Caco-2 (cell line): ENCODE measurements around the gene SPATC1L. TPM values are rescaled to one million over a fixed set of nuclear protein-coding genes. Genes with fewer than 3 reads are reported as not detected.

Source experiments
- BruUV-seq: library from RNA; stranded (reverse); fragments of 400-500 nt; replicated peaks from 2 replicates; lab custom pipeline; 2021; lab: Mats Ljungman, UMichigan
- CTCF ChIA-PET: fragments of 300-600 bp; sonication (Branson Sonifier 250); formaldehyde crosslinking; loops from one replicate; lab custom pipeline; 2022; ENCODE audit warnings: antibody characterized with exemption; lab: Charles Lee
- POLR2A ChIA-PET: fragments of 300-600 bp; sonication (Branson Sonifier 250); formaldehyde crosslinking; loops from one replicate; lab custom pipeline; 2022; ENCODE audit warnings: antibody characterized with exemption; lab: Charles Lee
- DNase-seq, 2 experiments: peaks; one replicate each; pipeline versions ENCODE4 v3.0.0 to v3.0.0-alpha.2; 2020 to 2022
- H3K27me3 ChIP-seq: replicated peaks from 2 replicates; pipeline ENCODE4 v1.6.0; 2011; ENCODE audit warnings: low read length; ENCODE audit not compliant: control insufficient read depth, insufficient read depth
- H3K36me3 ChIP-seq: 2 replicates; pipeline ENCODE4 v1.5.1; 2011; ENCODE audit warnings: low read length; ENCODE audit not compliant: control insufficient read depth, insufficient read depth
- H3K4me1 ChIP-seq: fragments of 250-450 bp; sonication (Bioruptor Pico); 2 replicates; pipeline ENCODE4 v1.5.1; 2020; ENCODE audit warnings: mild to moderate bottlenecking
- H3K4me3 ChIP-seq: 2 replicates; pipeline ENCODE4 v1.5.1; 2011; ENCODE audit warnings: low read depth, mild to moderate bottlenecking, control low read depth, low read length
- H3K9me3 ChIP-seq: fragments of 250-450 bp; sonication (Bioruptor Pico); 2 replicates; pipeline ENCODE4 v1.5.1; 2020; ENCODE audit warnings: mild to moderate bottlenecking, moderate library complexity
- H3K27ac Mint-ChIP-seq: one replicate; pipeline ENCODE4 v1.8.0; 2022; ENCODE audit warnings: mixed read lengths; ENCODE audit not compliant: unreplicated experiment
- H3K27me3 Mint-ChIP-seq: one replicate; pipeline ENCODE4 v1.8.0; 2022; ENCODE audit warnings: mixed read lengths; ENCODE audit not compliant: insufficient read depth, unreplicated experiment
- H3K36me3 Mint-ChIP-seq: one replicate; pipeline ENCODE4 v1.8.0; 2022; ENCODE audit warnings: mild to moderate bottlenecking, mixed read lengths; ENCODE audit not compliant: insufficient read depth, unreplicated experiment
- H3K4me1 Mint-ChIP-seq: one replicate; pipeline ENCODE4 v1.8.0; 2022; ENCODE audit warnings: low read depth, mixed read lengths; ENCODE audit not compliant: unreplicated experiment
- H3K4me3 Mint-ChIP-seq: one replicate; pipeline ENCODE4 v1.8.0; 2022; ENCODE audit warnings: mild to moderate bottlenecking, moderate library complexity, mixed read lengths; ENCODE audit not compliant: unreplicated experiment
- H3K9me3 Mint-ChIP-seq: one replicate; pipeline ENCODE4 v1.8.0; 2022; ENCODE audit warnings: mixed read lengths; ENCODE audit not compliant: unreplicated experiment
- intact Hi-C: fragments of 100-400 bp; cut with micrococcal nuclease; formaldehyde crosslinking; loops from one replicate; pipeline ENCODE4 v1.10.0; 2022; ENCODE audit not compliant: unreplicated experiment
- total RNA-seq: library from RNA; stranded (reverse); gene quantifications from 2 replicates; pipeline ENCODE4 v1.2.3, GENCODE V29; 2022
- TF ChIP-seq, protein P1 (sequence below), 2 experiments: fragments of 200-600 bp in 1 of 2; IDR thresholded peaks; 1 replicate in 1 of 2; 2 replicates in 1 of 2; pipeline versions ENCODE4 v1.5.1 to v1.8.0; 2011 to 2022; ENCODE audit warnings: antibody characterized with exemption in 1 of 2, control low read depth in 1 of 2, inconsistent platforms in 1 of 2, low read depth in 1 of 2, low read length in 1 of 2, mild to moderate bottlenecking in 1 of 2, moderate library complexity in 1 of 2; ENCODE audit not compliant: insufficient read depth in 1 of 2, severe bottlenecking in 1 of 2, unreplicated experiment in 1 of 2

SPATC1L gene
- total RNA-seq, 1 experiment from 2014 or later, result 3.1 TPM

GRCh38 chr21:46191257-46191685, 7.0 kb upstream of the SPATC1L start:
- Histone ChIP-seq H3K36me3 (peaks cover 7% of the 10 kb centered on the region), H3K9me3 (no peaks in the 10 kb centered on the region), H3K4me3 (no peak overlapping the region), H3K27me3 (no peaks in the 10 kb centered on the region), H3K4me1 (peaks cover 11% of the 10 kb centered on the region)
- intact Hi-C loops, result no loop called here
- Mint-ChIP-seq H3K36me3 (peaks cover 58% of the 10 kb centered on the region), H3K9me3 (no peaks in the 10 kb centered on the region), H3K4me3 (no peak overlapping the region), H3K4me1 (peaks cover 21% of the 10 kb centered on the region), H3K27me3 (no peaks in the 10 kb centered on the region), H3K27ac (no peak overlapping the region)
- ChIA-PET CTCF (no interaction called here), POLR2A (no interaction called here)
- DNase-seq, result no peak
- TF ChIP-seq, protein P1, sequence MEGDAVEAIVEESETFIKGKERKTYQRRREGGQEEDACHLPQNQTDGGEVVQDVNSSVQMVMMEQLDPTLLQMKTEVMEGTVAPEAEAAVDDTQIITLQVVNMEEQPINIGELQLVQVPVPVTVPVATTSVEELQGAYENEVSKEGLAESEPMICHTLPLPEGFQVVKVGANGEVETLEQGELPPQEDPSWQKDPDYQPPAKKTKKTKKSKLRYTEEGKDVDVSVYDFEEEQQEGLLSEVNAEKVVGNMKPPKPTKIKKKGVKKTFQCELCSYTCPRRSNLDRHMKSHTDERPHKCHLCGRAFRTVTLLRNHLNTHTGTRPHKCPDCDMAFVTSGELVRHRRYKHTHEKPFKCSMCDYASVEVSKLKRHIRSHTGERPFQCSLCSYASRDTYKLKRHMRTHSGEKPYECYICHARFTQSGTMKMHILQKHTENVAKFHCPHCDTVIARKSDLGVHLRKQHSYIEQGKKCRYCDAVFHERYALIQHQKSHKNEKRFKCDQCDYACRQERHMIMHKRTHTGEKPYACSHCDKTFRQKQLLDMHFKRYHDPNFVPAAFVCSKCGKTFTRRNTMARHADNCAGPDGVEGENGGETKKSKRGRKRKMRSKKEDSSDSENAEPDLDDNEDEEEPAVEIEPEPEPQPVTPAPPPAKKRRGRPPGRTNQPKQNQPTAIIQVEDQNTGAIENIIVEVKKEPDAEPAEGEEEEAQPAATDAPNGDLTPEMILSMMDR (IDR thresholded peaks at IDR 0.05; ENCODE audit: insufficient read depth in 1 of 2, low read depth in 1 of 2, low read length in 1 of 2, severe bottlenecking in 1 of 2, unreplicated experiment in 1 of 2), result no peak
- no TSS peak for BruUV-seq

DNA sequence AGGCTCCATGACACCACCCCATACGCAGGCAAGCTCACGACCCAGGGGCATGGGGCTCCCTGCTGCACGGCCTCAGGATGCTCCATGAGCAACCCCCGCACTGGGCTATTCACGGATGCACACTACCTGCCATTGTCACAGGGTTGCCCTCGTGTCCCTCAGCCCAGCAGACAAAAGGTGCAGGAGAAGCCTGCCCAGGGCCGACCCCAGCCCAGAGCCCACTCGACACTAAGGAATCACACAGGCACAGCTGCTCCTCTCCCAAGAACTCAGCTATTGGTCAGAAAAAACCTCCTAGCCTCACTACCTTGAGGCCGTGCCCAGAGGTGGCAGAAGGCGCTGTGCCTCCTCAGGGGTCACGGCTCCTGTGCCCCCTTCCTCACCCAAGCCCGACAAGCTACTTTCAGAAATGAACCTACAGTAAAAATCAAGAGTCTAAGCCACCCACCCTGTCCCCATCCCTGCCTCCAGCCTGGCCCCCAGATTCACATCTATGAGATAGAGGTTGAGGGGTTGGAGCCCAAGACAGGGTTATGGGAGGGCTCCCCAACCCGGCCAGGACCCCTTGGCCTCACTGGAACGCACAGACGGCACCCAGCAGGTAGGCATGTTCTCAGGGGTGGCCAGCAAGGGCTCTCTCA, 6.4 kb upstream of the SPATC1L start:
- Histone ChIP-seq H3K9me3 (no peaks in the 10 kb centered on the region), H3K27me3 (no peaks in the 10 kb centered on the region), H3K4me3 (no peak overlapping the region), H3K4me1 (peaks cover 11% of the 10 kb centered on the region), H3K36me3 (peaks cover 7% of the 10 kb centered on the region)
- DNase-seq, result no peak
- BruUV-seq, result TSS peak; percentile 58
- intact Hi-C loops, result no loop called here
- TF ChIP-seq, protein P1 (IDR thresholded peaks at IDR 0.05; ENCODE audit: insufficient read depth in 1 of 2, low read depth in 1 of 2, low read length in 1 of 2, severe bottlenecking in 1 of 2, unreplicated experiment in 1 of 2), result no peak
- H3K9me3 Mint-ChIP-seq, result no peaks in the 10 kb centered on the region
- CTCF ChIA-PET, result interaction anchor here (0.8 kb wide), 1 partner anchor 47 kb away, joined by 3 read pairs; no protein-coding TSS in a partner anchor
- H3K4me1 Mint-ChIP-seq, result peaks cover 21% of the 10 kb centered on the region
- peaks cover 55% of the 10 kb centered on the region for H3K36me3 Mint-ChIP-seq
- H3K27me3 Mint-ChIP-seq, result no peaks in the 10 kb centered on the region
- no peak overlapping the region for H3K27ac Mint-ChIP-seq
- H3K4me3 Mint-ChIP-seq, result no peak overlapping the region
- POLR2A ChIA-PET, result no interaction called here

GRCh38 chr21:46189959-46190490, 5.8 kb upstream of the SPATC1L start:
- DNase-seq, result no peak
- no peaks in the 10 kb centered on the region for H3K9me3 ChIP-seq
- ChIA-PET POLR2A (no interaction called here), CTCF (interaction anchor here (0.8 kb wide), 1 partner anchor 47 kb away, joined by 3 read pairs; no protein-coding TSS in a partner anchor)
- no peaks in the 10 kb centered on the region for H3K27me3 ChIP-seq
- BruUV-seq, result no TSS peak
- H3K27ac Mint-ChIP-seq, result no peak overlapping the region
- no peak overlapping the region for H3K4me3 Mint-ChIP-seq
- peaks cover 21% of the 10 kb centered on the region for H3K4me1 Mint-ChIP-seq
- TF ChIP-seq, protein P1 (IDR thresholded peaks at IDR 0.05; ENCODE audit: insufficient read depth in 1 of 2, low read depth in 1 of 2, low read length in 1 of 2, severe bottlenecking in 1 of 2, unreplicated experiment in 1 of 2), result no peak
- no peaks in the 10 kb centered on the region for H3K27me3 Mint-ChIP-seq
- intact Hi-C loops, result no loop called here
- peaks cover 55% of the 10 kb centered on the region for H3K36me3 Mint-ChIP-seq
- peaks cover 11% of the 10 kb centered on the region for H3K4me1 ChIP-seq
- H3K4me3 ChIP-seq, result no peak overlapping the region
- H3K9me3 Mint-ChIP-seq, result no peaks in the 10 kb centered on the region
- H3K36me3 ChIP-seq, result peaks cover 7% of the 10 kb centered on the region
